Fibroblast of gingiva (primary cell): ENCODE measurements around the gene TMPRSS3.
"Not testable (repeated sequence)": the region's sequence is repeated elsewhere in the genome, so short reads cannot be mapped to it uniquely, and the experiment has no call there.

Experiments
- DNase-seq: peaks from one replicate; pipeline ENCODE4 v3.0.0-alpha.2; 2011; ENCODE audit warnings: low read depth

The TMPRSS3 gene

DNA sequence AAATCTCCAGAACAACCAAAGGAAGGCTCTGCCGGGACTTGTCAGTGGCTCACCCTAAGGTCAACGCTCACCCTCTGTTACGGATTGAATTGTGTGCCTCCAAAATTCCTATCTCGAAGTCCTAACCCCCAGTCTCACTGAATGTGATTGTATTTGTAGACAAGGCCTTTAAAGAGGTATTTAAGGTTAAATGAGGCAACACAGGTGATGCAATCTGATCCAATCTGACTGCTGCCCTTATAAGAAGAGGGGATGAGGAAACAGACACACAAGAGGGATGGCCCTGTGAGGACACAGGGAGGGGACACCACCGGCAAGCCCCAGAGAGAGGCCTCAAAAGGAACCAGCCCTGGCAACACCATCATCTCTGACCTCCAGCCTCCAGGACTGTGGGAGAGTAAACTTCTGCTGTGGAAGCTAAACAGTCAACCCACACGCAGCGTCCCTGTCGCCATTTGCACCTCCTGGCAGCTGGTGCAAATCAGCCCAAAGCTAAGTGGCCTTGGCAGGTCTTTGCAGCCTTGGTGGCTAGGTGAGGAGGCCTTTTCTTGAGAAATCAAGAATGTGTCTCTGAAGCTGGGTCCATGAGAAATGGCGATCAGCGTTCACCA, 32.1 kb upstream of the TMPRSS3 start:
- no peak for DNase-seq

DNA sequence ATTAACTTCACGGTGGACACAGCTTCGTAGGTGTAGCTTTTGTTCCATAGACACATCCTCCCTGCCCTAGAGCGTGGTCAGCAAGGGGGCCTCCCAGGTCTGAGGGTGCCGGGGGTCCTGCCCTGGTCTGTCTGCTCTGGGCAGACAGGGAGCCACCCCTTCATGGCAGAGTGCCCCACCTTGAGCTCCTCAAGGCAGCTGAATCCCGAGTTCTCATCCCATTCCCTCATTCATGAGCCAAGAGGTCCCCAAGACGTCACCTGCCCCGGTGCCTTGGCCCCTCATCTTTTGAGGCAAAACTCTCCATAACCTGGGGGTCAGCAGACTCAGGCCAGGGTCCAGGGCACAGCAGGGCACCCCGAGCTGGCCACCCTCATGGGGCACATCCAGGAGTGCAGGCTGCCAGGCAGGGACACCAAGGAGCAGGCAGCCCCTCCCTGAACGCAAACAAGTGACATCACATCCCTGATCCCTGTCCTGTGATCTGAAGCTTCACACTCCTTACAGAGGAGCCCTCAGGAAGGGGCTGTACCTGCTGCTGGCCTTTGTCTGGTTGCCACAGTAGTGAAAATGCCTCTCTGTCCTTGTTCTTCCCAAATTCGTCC, 31.1 kb upstream of the TMPRSS3 start:
- no peak for DNase-seq

DNA sequence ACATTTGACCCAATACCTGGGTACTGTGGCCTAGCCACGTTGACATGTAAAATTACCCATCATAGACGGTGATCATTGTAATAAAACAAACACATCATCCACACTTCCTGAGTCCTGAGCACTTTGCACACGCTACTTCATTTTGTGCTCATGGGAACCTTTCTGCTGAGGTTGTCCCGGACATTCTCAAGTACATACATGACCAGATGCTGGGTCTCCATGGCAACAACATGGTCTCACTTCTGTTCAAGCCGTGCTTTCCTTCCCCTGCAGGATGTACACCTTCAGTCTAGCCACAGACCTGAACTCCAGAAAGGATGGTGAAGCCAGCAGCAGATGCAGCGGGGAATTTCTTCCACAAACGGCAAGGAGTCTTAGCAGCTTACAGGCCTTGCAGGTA, 30.6 kb upstream of the TMPRSS3 start:
- no peak for DNase-seq

DNA sequence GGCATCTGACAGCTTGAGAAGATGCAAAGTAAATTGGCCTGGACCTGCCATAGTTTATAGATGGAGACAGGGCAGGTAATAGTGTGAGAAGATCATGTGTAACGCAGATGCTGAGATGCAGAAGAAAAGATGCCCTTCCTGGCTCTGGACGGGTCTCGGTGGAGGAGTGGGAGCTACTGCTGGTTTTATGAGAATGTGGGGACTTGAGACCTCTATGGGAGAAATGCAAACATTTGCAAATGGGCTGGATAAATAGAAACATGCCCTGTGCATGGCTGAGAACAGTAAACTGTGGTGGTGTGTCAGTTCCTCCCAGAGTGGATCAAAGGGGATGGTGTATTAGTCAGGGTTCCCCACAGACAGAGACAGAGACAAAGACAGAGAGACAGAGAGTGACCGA, 29.7 kb upstream of the TMPRSS3 start:
- DNase-seq: no peak

DNA sequence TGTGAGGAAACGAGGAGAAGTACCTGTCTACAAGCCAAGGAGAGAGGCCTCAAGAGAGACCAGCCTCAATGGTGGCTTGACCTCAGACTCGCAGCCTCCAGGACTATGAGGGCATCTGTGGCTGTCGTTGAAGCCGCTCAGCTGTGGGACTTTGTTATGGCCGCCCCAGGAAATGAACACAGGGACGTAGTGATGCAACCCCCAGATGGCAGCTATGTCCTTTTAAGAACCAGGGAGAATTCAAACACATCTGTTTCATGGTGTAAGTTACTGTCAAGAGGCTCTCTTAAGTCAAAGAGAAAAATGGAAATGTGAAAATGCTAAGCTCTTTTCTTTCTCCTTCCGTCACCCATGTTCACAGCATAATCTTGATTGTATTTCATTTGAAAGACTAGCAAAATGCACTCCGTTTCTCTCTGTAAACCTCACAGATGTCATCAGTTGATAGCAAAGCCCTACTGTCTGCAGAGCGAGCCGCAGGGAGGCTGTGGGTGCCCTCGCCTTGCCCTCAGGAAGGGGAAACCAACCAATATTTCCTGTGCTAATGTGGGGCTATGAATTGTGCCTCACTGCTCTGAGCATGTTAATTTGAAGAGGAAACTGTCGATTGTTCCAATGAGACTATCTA, 29.2 kb upstream of the TMPRSS3 start:
- DNase-seq: no peak

DNA sequence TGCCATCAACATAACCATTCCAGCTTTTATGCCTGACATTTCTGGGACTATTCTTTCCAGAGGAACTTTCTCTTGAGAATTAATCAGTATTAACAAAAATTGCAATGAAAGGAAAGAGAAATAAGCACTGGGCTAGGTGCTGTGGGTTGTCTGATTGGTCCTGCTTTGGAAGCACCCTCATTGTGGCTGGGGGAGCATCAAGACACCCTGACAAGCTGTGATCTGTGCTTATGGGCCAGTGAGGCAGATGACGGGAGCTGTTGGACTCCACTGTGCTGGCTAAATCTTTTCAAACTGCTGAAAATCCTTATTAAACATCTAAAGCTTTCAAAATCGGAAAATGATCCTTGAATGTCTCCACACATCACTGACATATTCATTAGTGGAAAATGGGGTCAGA, 27.8 kb upstream of the TMPRSS3 start:
- DNase-seq: no peak

DNA sequence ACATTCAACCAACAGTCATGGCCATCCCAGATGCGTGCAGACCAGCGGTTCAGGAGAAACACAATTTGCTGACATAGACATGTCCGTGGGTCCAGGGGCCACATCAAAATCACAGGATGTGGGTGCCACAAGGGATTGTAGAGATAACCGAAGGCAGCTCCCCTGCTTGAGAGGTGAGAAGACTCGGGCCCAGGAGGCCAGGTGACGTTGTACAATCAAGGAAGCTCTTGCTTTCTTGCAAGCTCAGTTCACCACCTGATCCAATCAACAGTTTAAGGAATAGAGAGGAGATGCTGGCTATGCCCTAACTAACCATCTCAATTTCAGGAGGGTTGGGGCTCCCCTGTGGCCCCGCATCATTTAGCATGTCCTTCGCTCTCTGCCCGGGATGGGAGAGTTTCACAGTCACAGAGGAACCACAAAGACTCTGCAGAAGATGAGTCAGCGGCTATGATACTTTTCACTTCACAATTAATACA, 27.4 kb upstream of the TMPRSS3 start:
- DNase-seq: no peak

DNA sequence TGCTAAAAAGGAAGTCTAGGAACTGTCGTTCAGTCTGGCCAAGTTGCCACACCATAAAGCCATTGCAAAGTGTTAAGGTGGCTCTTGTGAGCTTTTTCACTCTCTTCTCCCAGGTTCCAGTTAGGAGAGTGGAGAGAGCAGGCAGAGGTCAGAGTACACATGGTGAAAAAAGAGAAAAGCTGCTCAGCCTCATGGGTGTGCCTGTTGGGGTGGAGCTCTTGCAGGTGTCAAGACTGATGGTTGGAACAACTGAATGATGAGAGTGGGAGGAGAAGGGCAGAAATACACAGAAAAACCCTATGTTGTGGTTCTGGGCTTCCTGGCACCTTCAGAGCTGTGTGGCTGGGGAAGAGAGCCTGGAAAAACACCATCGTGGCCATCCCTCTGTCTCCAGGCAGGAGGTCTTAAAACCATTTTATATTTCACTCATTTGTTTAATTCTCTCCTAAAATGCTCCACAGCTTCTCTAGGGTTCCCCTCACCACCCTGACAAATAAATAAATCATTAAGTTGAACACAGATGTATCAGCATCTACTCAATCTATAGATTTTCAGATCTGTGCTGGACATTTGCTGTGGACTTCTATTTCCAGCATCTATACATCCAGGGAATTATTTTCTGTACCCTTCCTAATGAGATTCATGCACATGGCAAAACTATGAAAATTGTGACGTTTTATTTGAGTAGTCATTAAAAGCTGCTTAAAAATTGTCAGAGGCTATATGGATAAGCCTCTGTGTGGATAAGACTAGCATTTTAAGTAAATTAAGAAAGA, 25.4 kb upstream of the TMPRSS3 start:
- DNase-seq: no peak

DNA sequence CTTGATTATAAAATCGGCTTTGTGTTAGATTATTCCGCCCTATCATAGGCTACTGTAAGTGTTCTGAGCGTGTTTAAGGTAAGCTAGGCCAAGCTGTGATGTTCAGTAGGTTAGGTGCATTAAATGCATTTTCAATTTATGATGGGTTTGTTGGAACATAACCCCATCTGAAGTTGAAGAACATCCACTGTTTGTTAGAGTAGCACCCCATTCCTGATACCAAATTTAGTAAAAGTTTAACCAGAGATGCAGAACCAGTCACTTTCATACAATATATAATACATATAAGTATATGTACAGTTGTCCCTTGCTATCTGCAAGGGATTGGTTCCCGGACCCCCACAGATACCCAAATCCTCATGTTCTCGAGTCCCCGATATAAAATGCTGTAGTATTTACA, 24.0 kb upstream of the TMPRSS3 start:
- DNase-seq: no peak

DNA sequence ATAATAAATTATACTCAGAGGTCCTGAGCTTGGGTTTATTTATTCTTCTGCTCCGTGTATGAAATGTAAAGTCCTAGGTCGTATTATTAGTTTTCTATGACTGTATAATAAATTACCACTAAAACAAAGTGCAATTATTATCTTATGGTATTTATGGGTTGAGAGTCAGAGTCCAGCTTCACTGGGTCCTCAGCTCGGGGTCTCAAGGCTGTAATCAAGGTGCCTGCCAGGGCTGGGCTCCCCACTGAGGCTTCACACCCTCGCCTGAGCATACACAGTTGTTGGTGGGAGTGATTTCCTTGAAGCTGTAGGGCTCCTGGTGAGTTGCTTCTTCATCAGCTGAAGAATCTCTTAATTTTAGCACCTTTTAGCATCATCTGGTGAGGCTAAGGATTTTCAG, 23.0 kb upstream of the TMPRSS3 start:
- no peak for DNase-seq

DNA sequence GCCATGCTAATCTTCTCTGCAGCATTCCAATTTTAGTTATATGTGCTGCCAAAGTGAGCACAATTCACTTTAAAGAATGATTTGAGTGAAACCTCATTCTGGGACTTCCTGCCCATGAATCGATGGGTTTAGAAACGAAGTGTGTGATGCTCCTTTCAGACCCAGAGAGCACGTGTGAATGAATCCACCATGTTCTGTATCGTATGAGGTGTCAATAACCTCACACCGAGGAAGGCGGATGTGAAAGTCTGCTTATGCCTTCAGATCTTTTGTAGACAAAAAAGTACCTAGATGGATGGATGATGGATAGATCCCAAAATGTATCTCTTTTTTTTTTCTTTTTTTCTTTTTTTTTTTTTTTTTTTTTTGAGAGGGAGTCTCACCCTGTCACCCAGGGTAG, 21.7 kb upstream of the TMPRSS3 start:
- no peak for DNase-seq

DNA sequence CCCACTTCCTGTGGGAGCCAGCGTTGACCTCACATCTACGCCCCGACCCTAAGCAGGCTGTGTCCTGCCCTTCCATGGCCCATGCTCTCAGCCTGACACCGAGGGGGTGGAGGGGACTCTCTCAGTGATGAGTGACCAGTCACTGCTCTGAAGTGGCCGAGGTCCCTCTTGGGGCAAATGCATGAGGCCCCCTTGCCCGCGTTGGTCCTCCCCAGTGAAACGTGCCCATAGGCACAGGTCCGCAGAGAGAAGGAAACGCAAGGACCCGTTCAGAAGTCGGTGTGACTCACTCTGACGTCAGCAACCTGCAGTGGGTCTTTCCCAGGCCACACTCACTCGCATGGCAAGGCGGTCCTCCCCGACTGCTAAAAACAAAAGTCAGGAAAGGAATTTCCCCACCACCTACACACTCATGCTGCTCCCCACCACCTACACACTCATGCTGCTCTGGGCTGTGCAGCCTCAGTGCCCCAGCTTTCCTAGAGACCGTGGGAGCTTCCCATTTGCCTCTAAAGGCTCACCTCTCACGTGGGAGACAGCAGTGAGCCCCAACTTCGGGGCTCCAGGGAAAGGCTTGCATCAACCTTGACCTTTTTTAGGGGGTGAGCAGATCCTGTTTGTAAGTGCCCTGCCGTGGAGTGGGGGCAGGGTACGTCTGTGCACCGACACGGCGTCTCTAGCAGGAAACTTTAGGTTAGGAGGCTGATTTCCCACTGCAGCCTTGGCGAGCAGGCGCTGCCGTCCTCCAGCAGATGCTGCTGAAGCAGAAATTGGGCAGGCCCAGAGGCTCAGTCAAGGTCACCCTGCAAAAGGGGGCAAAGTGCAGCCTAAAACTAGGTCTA, 19.3 kb upstream of the TMPRSS3 start:
- no peak for DNase-seq

DNA sequence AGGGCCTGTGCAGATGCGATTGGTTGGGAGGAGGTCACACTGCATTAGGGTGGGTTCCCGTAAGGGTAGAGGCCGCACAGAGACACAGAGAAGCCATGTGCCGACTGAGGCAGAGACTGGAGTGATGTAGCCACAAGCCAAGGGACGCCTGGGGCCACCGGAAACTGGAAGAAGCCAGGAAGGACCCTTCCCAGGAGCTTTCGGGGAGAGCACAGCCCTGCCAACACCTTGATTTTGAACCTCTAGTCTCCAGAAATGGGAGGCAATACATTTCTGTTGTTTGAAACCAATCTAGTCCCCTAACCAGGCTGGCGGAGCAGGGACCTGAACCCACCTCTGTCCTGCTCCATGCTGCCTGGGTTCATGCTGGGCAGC, 18.7 kb upstream of the TMPRSS3 start:
- DNase-seq: no peak

DNA sequence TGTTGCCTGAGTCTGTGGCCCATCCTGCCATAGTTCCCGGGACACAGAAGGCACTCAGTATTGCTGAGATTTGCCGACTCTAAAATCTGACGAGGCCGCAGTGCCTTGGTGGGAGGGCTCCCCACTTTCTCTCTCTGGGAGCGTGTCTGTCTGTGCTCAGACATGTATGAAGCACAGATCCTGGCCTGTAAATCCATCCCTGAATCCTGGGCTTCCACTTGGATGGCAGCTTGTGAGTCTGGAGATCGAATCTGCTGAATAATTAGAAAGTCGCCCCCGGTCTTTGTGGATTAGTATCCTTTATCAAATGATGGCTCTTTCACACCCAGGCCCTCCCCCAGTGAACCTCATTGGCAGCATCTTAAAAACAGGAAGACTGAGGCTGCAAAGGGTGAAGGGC, 18.2 kb upstream of the TMPRSS3 start:
- no peak for DNase-seq

DNA sequence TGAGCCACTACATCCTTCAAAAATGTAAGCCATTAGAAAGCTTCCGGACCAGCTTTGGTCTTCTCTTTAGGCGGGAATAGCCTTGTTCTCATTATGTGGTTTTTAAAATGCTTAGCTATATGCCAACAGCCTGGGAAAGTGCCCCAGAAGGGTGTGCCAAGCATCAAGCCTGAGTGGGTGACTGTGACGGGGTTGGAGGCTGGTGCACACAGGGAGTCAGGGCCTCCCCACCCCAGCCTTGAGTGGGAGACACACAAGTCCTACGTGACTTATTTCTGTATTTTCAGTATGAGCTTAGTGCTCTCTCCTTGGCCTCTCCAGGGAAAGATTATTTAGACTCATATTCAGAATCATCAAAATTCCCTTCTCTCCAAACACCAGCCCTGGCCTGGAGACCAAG, 17.6 kb upstream of the TMPRSS3 start:
- DNase-seq: no peak

DNA sequence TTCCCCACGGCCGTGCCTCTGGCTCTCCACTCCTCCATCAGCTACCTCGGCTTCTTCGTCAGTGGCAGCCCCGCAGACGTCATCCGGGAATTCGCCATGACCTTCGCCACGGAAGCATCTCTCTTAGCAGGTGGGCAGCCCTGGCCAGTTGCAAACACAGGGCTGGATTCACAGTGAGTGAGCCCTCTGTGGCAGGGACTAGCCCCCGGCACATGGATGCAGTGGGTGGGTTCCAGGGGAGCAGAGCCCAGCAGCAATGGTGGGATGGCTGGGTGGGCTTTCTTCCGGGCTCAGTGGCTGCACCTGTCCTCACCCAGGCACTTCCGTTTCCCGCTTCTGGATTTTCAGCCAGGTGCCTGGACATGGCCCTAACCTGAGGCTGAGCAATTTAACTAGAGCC, 17.2 kb upstream of the TMPRSS3 start:
- DNase-seq: no peak

DNA sequence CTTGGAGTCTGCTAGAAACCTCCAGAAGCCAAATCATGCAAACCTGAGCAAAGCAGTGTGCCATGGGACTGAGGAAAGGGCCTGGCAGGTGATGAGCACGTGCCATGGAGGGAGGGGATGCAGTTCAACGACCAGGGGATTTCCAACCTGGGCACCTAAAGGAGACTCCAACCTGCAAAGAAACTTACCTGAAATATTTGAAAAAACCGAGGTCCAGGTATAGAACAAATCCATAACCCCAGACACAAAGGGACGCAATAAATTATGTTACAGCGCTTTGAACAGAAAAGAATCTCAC, 16.7 kb upstream of the TMPRSS3 start:
- no peak for DNase-seq

DNA sequence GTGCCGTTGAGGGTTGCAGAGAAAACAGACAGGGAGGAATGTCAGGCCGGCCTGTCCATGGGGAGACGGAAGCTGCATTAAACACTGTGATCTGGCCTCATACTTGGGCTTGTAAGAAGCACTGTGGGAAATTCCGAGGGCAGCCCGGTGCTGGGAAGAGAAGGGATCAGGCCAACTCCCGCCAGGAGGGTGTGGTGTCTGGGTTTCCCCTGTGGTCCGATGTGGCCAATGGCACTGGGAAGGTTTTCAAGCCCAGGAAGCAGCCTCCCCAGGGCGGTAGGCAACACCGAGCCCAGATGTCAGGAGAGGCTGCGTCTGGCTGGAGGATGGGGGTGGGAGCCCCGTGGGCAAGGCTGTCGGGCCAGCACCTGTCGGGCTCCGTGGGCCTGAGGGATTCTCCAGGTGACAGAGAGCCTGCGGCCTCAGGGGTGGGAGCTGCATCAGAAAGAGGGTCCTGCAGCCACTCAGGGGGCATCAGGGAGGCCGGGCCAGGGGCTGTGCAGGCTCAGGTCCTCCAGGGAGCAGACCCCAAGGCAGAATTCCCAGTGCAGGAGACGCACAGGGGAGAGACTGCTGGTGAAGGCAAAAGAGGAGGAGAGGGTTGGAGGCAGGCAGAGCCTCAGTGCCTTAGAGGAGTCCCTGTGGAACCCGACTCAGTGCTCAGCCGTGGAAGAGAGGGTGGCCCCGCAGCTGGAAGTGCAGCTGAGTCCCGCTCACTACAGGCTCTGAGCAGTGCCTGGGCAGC, 16.2 kb upstream of the TMPRSS3 start:
- no peak for DNase-seq

DNA sequence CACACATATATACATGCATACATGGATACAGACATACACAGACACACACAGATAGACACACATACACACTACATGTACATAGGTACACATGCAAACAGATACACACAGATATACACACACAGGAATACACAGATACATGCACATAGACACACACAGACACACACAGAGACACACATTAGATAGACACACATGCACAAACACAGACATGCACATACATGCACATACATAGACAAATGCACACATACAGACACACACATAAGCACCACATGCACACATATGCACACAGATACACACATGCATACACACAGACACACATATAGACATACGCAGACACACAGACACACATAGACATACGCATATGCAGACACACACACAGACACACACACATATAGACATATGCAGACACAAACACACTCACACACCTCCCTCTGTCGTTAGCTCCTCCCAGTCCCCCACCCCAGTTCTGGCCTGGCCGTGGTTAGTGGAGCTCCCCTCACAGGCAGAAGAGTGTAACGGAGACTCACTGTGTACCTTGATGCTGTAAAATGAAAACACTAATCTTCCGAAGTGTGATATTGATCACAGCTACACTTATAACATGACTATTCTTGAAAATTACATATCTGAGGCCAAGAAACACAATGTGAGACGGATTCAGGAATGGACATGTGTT, 15.5 kb upstream of the TMPRSS3 start:
- DNase-seq: no peak

DNA sequence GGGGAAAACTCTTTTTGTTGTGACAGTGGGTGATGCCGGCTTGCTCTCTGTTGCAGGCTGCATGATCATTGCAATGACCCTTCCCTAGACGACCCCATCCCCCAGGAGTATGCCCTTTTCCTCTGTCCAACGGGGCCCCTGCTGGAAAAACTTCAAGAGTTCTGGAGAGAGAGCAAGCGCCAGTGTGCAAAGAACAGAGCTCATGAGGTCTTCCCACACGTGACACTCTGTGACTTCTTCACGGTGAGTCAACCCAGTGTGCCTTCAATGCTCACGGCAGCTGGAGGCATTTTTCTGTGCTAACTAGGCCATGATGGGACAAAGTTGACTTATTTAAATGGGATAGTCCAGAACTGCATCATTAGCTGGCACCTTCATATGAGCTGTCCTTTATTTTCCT, 13.5 kb upstream of the TMPRSS3 start:
- DNase-seq: no peak

DNA sequence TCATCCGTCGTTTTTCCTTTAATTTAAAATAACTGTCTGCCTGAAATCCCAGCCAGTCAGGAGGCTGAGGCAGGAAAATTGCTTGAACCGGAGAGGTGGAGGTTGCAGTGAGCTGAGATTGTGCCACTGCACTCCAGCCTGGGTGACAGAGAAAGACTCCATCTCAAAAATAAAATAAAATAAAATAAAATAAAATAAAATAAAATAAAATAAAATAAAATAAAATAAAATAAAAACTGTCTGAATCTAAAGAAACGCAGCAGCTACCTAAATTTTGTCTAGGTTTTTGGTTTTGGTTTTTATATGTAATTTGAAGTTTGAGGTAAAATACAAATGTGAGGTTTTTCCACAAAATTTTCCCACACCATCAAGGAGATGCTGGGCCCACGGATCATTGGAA, 12.9 kb upstream of the TMPRSS3 start:
- not testable (repeated sequence) for DNase-seq
